Uterus (tissue), 4 donors: Measurements from ENCODE around the gene VBP1. TPM values are rescaled to one million over a fixed set of nuclear protein-coding genes. Genes with fewer than 3 reads are reported as not detected.
"Not testable (repeated sequence)": the region's sequence is repeated elsewhere in the genome, so short reads cannot be mapped to it uniquely, and the experiment has no call there.

Experiments used
- DNase-seq, 2 donors: peaks; one replicate each; pipeline ENCODE4 v3.0.0-alpha.2; 2019 to 2020
- H3K27ac ChIP-seq, 2 donors: fragments of 200-600 bp; sonication (generic); 1 replicate in 1 of 2; 2 replicates in 1 of 2; pipeline ENCODE4 v1.5.1; 2016 to 2018
- H3K27me3 ChIP-seq, 2 donors: fragments of 200-600 bp; sonication (generic); one replicate each; pipeline ENCODE4 v1.5.1; 2018 to 2019; ENCODE audit warnings: control low read depth in 1 of 2
- H3K36me3 ChIP-seq, 2 donors: fragments of 200-600 bp; sonication (generic); one replicate each; pipeline ENCODE4 v1.5.1; 2019; ENCODE audit warnings: control low read depth in 1 of 2
- H3K4me1 ChIP-seq, 2 donors: fragments of 200-600 bp; sonication (generic); one replicate each; pipeline ENCODE4 v1.5.1; 2018 to 2019; ENCODE audit warnings: control low read depth in 1 of 2
- H3K4me3 ChIP-seq, 2 donors: fragments of 200-600 bp; sonication (generic); 1 replicate in 1 of 2; 2 replicates in 1 of 2; pipeline ENCODE4 v1.5.1; 2018 to 2019; ENCODE audit warnings: mild to moderate bottlenecking in 1 of 2
- H3K9me3 ChIP-seq, 2 donors: fragments of 200-600 bp; sonication (generic); one replicate each; pipeline ENCODE4 v1.5.1; 2019; ENCODE audit warnings: control low read depth in 1 of 2
- CTCF ChIP-seq, 4 experiments: fragments of 200-600 bp in 2 of 4; fragments of 450-650 bp in 2 of 4; sonication (generic) in 2 of 4; IDR thresholded peaks; one replicate each; pipeline ENCODE4 v1.5.1; 2016 to 2019; ENCODE audit warnings: antibody characterized with exemption in 4 of 4, mild to moderate bottlenecking in 2 of 4, moderate library complexity in 1 of 4
- POLR2A ChIP-seq, 2 donors: fragments of 450-650 bp; IDR thresholded peaks; one replicate each; pipeline ENCODE4 v1.6.1; 2016; ENCODE audit warnings: antibody characterized with exemption in 2 of 2, mild to moderate bottlenecking in 1 of 2, moderate library complexity in 1 of 2
- intact Hi-C: fragments of 100-400 bp; cut with DNase I; formaldehyde crosslinking; loops from one replicate; pipeline ENCODE4 v1.15.1; 2023; ENCODE audit warnings: low total_unique reads
- total RNA-seq, 4 donors: library from RNA; depleted of rRNA in 3 of 4; stranded (reverse); fragments of >200 nt in 3 of 4; gene quantifications; one replicate each; pipeline versions ENCODE4 v1.1.0 to v1.2.4, GENCODE V29; 2014 to 2023
- donor health status: DM: yes; HTN: yes; CAD: no.

Gene VBP1
- total RNA-seq, 4 donors from 2014 or later, result 27.4 to 83.6 (median 39.4) TPM

- Histone ChIP-seq H3K36me3 (no peaks in the 10 kb centered on the region), H3K4me3 (no peak overlapping the region), H3K27ac (no peak overlapping the region), H3K4me1 (peaks cover 0 to 3% of the 10 kb centered on the region in 2 donors), H3K27me3 (no peaks in the 10 kb centered on the region), H3K9me3 (no peaks in the 10 kb centered on the region)
- no peak for DNase-seq
- TF ChIP-seq CTCF (IDR thresholded peaks at IDR 0.05) (no peak), POLR2A (IDR thresholded peaks at IDR 0.05) (no peak)
- intact Hi-C loops, result no loop called here
Observed at GRCh38 chrX:155213731-155214130, 2.5 kb upstream of the VBP1 start.

DNA sequence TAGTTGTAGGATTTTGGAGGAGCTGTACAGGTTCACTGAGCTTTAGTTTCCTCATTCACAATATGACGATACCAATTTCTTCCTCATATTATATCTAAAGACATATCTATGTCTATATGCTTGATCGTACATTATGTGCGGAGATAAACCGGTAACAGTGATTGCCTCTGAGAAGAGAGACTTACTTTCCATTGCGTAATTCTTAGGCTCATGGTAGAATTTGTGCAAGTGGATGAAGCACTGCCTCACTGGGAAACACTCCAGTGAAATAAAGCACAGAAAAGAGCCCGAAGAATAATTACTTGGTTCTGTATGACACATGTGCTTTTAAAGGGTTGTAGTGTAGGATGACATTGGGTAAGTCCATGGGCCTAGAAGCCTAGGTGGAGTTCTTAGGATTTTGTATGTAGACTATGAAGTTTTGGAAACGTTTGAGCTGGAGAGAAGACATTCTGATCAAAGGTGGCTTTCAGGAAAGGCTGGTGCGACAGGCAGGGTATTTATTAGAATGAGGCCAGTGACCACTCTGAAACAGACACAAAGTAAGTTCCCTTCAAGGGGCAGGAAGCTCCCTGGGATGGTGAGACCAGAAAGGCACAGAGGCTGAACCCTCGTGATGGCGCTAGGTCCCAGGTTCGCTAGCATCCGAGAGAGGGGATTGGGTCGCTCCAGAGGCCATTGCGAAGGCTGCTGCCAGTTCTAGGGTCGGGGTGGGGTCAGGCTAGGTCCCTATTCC lies 649 bp upstream of the VBP1 start:
- Histone ChIP-seq H3K4me1 (peaks cover 0 to 3% of the 10 kb centered on the region in 2 donors), H3K27me3 (no peaks in the 10 kb centered on the region), H3K4me3 (peak overlapping the region; percentile 38 to 64), H3K27ac (peak overlapping the region; percentile 82 to 88), H3K9me3 (no peaks in the 10 kb centered on the region), H3K36me3 (no peaks in the 10 kb centered on the region)
- TF ChIP-seq CTCF (IDR thresholded peaks at IDR 0.05) (no peak), POLR2A (IDR thresholded peaks at IDR 0.05) (no peak)
- intact Hi-C loops, result no loop called here
- no peak for DNase-seq

DNA sequence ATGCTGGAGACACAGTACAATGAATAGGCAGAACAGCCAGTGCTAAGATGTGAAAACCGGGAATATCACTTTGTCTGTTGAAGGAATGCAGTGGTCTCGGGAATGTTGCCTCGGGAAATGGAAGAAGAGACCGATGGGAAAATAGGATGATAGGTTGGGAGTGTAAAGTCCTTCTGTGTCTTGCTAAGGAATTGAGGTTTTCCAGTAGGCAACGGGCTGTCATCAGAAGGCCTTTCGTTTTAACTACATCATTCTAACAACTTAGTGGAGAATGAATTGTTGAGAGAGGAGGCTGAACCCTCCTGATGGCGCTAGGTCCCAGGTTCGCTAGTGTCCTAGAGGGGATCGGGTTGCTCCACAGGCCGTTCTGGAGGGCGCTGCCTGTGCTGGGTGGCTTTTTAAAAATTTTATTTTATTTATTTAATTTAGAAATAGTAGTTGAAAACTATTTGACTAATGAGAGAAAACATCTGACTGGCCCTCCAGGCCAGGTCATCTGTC lies 730 bp downstream of the VBP1 start:
- no peak for DNase-seq
- intact Hi-C loops, result no loop called here
- Histone ChIP-seq H3K9me3 (no peaks in the 10 kb centered on the region), H3K4me1 (peaks cover 0 to 3% of the 10 kb centered on the region in 2 donors), H3K4me3 (peak overlapping the region; percentile 64 to 86), H3K27ac (peak overlapping the region; percentile 88 to 93), H3K27me3 (no peaks in the 10 kb centered on the region), H3K36me3 (no peaks in the 10 kb centered on the region)
- TF ChIP-seq POLR2A (IDR thresholded peaks at IDR 0.05), result no peak
- no peak for TF ChIP-seq CTCF (IDR thresholded peaks at IDR 0.05)

- TF ChIP-seq POLR2A (IDR thresholded peaks at IDR 0.05), result no peak
- no peak for TF ChIP-seq CTCF (IDR thresholded peaks at IDR 0.05)
- intact Hi-C loops, result no loop called here
Observed at GRCh38 chrX:155218777-155219176, 2.5 kb downstream of the VBP1 start.

DNA sequence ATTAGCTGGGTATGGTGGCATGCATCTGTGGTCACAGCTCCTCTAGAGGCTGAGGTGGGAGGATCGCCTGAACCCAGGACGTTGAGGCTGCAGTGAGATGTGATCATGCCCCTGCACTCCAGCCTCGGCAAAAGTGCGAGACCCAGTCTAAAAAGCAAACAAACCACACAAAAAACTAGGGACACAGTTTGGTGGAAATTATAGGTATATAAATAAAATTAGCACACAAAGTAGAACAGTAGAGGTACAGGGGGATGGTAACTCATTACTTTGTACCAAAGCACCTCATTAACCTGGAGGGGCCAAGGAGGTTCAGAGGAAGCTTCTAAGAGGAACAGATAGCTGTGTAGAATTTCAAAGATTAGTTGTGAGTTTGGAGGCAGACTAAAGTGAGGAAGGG lies 5.1 kb downstream of the VBP1 start:
- no peak overlapping the region for H3K27ac ChIP-seq
- H3K27me3 ChIP-seq, result no peaks in the 10 kb centered on the region
- intact Hi-C loops, result no loop called here
- no peaks in the 10 kb centered on the region for H3K9me3 ChIP-seq
- no peak for DNase-seq
- TF ChIP-seq POLR2A (IDR thresholded peaks at IDR 0.05), result no peak
- no peak for TF ChIP-seq CTCF (IDR thresholded peaks at IDR 0.05)
- H3K4me3 ChIP-seq, result no peak overlapping the region
- H3K4me1 ChIP-seq, result peaks cover 0 to 3% of the 10 kb centered on the region in 2 donors
- H3K36me3 ChIP-seq, result no peaks in the 10 kb centered on the region

More at GRCh38 chrX:155218777-155219176, 2.5 kb downstream of the VBP1 start:
- Histone ChIP-seq H3K4me3 (no peak overlapping the region), H3K4me1 (peaks cover 0 to 3% of the 10 kb centered on the region in 2 donors), H3K27me3 (no peaks in the 10 kb centered on the region), H3K9me3 (no peaks in the 10 kb centered on the region), H3K27ac (no peak overlapping the region), H3K36me3 (no peaks in the 10 kb centered on the region)
- no peak for DNase-seq

GRCh38 chrX:155223746-155224145 lies 7.5 kb downstream of the VBP1 start:
- H3K4me3 ChIP-seq, DNase-seq, H3K9me3 ChIP-seq, H3K36me3 ChIP-seq, H3K4me1 ChIP-seq, H3K27me3 ChIP-seq, intact Hi-C loops, H3K27ac ChIP-seq: not testable (repeated sequence)
